HG03521 (cell line): ENCODE data around the gene INVS.
A peak's percentile ranks its signal among the peaks of the same experiment; 100 is the strongest.
"Not testable (repeated sequence)": the region's sequence is repeated elsewhere in the genome, so short reads cannot be mapped to it uniquely, and the experiment has no call there.

Experiments used
- ATAC-seq: cut with Tn5 transposase; IDR thresholded peaks from one replicate; pipeline ENCODE4 v1.9.1; 2021; ENCODE audit warnings: mild to moderate bottlenecking, moderate library complexity; ENCODE audit not compliant: unreplicated experiment

The INVS gene, protein sequence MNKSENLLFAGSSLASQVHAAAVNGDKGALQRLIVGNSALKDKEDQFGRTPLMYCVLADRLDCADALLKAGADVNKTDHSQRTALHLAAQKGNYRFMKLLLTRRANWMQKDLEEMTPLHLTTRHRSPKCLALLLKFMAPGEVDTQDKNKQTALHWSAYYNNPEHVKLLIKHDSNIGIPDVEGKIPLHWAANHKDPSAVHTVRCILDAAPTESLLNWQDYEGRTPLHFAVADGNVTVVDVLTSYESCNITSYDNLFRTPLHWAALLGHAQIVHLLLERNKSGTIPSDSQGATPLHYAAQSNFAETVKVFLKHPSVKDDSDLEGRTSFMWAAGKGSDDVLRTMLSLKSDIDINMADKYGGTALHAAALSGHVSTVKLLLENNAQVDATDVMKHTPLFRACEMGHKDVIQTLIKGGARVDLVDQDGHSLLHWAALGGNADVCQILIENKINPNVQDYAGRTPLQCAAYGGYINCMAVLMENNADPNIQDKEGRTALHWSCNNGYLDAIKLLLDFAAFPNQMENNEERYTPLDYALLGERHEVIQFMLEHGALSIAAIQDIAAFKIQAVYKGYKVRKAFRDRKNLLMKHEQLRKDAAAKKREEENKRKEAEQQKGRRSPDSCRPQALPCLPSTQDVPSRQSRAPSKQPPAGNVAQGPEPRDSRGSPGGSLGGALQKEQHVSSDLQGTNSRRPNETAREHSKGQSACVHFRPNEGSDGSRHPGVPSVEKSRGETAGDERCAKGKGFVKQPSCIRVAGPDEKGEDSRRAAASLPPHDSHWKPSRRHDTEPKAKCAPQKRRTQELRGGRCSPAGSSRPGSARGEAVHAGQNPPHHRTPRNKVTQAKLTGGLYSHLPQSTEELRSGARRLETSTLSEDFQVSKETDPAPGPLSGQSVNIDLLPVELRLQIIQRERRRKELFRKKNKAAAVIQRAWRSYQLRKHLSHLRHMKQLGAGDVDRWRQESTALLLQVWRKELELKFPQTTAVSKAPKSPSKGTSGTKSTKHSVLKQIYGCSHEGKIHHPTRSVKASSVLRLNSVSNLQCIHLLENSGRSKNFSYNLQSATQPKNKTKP

DNA sequence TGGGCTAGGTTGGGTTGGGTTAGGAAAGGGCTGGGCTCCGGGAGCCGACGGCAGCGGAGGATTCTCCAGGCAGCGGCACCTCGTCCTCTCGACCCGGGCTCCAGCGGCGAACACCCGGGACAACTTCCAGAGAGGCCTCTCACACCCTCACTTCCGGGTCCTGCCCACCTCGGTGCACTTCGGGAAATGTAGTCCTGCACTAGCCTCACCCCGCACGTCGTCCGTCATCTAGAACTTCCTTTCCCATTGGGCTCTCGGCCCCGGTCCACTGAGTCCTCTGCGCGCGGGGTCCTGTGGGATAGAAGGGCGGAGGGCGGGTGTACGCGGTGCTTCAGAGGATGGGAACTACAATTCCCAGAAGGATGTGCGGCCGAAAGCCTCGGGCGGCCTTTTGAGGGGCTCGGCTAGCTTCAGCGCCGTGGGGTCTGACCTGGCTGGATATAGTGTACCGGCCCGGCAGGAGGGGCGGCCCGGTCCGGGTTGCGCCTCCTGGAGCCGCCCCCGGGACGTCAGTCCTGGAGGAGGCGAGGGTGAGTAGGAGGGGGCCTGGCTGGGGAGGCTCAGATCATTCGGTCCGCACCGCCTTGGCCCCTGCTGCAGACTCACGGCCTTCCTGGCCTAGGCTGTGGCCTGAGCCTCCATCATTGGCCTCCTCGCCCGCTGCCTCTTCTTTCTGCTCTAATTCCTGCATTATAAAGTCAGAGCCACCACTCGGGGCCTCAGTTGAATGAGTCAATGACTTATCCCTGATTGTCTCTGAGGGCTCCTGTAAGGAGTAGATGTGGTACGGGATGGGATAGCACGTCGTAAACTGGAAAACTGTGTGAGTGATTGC lies at the start of gene INVS, which contains the start of gene ERP44:
INVS (plus strand) TSS at position 357 of the 835 bp plus-strand sequence. CDS start 5,279 bp downstream, outside the sequence.
ERP44 (minus strand) TSS at position 114 of the 835 bp plus-strand sequence. CDS start 160 bp downstream, outside the sequence.
- ATAC-seq = peak; percentile 98

DNA sequence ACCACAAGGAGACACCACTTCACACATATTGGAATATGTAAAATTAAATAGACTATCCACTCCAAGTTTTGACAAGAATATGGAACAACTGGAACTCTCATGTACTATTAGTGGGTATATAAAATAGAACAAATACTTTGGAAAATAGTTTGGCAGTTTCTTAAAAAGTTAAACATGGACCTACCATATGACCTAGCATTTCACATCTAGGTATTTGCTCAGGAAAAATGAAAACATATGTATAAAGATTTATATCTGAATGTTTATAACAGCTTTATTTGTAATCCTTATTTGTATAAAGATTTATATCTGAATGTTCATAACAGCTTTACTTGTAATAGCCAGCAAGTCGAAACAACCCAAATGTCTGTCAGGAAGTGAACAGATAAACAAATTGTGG lies 49.5 kb upstream of the INVS start:
- no peak for ATAC-seq

DNA sequence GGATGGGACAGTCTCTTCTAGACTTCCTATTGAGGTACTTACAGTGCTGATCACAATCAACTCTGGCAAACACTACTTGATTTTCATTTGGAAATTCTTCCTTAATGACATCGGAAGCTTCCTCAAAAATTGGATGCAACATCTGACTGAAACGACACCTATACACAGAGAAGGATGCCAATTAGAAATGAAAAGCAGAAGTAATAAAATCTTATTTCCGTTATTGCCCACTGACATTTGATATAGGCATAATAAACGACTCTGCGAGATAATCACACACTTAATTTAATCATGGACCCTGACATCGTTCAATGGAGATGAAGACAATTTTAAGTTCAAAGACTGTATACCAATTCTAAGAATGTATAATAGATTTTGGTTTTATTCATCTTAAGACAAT lies 46.7 kb upstream of the INVS start:
- no peak for ATAC-seq

DNA sequence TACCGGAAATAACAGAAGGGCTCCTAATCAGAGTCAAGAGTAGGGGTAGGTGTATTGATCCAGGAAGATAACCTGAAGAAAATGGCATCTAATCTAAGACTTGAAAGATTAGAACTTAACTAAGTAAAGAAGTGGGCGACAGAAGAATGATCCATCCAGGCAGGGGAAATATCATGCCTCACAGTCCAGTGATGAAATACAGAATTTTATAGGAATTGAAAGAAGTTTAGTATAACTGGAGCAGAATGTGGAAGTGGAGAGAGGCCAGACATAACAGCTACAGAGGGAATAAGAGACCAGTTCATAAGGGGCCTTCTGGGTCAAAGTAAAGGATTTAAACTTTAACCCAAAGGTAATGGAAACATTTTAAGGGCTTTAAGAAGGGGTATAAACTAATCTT lies 42.5 kb upstream of the INVS start:
- no peak for ATAC-seq

DNA sequence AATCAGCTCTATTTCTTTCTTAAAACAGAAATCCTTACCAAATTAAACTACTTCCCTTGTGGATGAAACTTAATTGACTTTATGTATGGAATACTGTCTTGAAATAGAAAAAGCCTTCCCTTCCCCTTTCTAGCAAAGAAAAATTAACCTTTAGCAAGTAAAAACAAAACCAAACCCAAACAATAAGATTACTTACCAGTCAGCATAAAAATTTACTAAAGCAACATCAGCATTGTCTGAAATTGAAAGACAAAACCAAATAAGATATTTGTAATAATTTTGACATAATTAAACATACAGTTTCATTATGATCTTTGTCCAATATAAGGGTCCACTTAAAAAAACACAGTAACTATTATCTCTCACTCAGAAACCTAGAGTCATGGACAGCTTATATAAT lies 41.4 kb upstream of the INVS start:
- no peak for ATAC-seq

DNA sequence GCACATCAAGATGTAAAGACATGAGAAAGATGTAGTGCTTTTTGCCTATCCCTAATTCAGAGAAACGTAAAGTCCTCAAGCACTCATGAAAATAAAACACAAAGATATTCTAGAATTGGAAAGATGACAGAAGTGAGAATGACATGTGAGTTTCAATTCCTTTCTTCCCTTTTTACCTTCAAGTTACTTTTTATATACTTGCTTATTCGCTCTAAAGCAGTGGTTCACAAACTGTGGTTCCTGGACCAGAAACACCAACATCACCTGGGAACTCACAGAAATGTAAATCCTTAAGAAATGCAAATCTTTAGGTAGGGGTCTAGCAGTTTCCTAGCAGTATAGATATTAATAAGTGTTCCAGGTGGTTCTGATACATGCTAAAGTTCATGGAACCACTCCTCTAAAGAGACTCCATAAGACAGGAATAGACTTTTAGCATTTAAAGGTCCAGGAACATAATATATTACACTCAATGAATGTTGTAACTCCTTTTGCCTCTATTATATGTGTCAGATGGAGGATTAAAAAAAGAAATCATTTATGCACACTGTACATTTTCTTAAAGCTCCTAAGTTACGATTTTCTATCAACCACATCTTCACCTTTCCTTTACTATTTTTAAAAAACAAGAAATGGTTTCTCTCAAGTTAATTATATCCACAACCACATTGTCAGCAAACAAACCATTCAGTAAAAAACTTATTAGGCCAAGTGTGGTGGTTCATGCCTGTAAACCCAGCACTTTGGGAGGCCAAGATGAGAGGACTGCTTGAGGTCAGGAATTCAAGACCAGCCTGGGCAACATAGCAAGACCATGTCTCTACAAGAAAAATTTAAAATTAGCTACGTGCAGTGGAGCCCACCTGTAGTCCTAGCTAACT lies 40.1 kb upstream of the INVS start:
- ATAC-seq = peak; percentile 79

DNA sequence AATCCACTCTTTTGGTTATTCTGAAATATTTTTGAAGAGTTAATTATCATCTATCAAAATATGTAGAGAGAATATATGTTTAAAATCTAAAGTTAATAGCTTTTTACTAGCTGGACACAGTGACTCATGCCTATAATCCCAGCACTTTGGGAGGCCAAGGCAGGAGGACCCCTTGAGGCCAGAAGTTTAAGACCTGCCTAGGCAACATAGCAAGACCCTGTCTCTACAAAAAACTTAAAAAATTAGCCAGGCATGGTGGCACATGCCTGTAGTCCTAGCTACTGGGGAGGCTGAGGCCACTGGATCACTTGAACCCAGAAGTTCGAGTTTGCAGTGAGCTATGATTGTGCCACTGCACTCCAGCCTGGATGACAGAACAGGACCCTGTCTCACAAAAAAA lies 36.4 kb upstream of the INVS start:
- not testable (repeated sequence) for ATAC-seq

DNA sequence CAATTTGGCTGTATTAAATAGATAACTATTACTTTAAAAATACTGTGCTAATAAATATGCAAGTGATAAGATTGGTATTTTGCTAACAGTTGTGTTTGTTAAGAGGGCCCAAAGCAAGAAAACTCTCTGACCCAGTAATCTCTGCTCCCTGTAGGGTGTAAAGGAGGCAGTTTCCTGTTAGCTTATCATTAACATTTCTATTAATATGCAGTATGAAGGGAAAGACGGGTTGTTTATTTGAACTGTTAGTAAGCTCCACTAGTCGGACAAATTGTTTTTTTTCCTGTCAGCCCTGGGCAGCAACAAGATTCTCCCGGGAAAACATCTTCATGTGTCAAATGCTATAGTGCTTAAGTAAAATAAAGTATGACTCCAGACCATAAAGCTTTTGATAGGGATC lies 35.9 kb upstream of the INVS start:
- ATAC-seq = no peak

DNA sequence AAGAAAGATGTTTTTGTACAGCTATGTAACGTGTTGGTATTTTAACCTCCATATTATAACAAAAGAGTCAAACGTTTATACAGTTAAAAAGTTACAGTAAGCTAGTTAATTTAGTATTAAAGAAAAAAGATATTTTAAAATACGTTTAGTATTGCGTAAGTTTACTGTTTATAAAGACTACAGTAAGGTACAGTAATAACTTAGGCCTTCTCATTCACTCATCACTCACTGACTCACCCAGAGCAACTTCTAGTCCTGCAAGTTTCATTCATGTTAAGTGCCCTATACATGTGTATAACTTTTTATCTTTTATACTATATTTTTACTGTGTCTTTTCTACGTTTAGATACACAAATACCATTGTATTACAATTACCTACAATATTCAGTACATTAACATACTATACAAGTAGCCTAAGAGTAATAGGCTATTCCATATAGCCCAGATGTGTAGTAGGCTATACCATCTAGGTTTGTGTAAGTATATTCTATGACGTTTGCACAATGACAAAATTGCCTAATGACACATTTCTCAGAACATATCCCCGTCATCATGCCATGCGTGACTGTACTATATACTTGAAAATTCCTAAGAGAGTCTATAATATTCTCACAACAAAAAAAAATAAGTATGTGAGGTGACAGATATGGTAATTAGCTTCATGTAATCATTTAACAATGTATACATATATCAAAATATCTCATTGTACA lies 34.0 kb upstream of the INVS start:
- no peak for ATAC-seq

DNA sequence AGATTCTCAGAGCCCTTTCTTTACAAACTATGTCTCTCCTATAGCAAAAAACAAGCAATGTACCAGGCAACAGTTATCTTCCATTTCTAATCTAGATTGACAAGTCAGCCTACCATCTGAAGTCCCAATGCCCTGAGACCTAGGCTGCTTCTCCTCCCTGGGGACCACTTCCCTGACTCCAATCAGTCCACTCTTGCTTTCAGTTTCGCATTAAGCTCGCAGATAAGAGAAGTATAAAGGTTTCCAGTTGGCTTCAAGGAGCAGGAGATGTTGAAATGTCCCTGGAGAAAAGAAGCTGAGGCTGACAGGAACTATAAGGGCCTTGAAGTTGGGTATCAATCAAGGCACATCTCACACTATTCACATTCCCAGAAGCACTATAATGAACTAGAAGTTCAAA lies 32.5 kb upstream of the INVS start:
- peak; percentile 87 for ATAC-seq

DNA sequence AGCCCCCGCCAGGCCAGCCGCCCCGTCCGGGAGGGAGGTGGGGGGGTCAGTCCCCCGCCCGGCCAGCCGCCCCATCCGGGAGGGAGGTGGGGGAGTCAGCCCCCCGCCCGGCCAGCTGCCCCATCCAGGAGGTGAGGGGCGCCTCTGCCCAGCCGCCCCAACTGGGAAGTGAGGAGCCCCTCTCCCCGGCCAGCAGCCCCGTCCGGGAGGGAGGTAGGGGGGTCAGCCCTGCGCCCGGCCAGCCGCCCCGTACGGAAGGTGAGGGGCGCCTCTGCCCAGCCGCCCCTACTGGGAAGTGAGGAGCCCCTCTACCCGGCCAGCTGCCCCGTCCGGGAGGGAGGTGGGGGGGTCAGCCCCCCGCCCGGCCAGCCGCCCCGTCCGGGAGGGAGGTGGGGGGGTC lies 31.1 kb upstream of the INVS start:
- ATAC-seq = not testable (repeated sequence)

DNA sequence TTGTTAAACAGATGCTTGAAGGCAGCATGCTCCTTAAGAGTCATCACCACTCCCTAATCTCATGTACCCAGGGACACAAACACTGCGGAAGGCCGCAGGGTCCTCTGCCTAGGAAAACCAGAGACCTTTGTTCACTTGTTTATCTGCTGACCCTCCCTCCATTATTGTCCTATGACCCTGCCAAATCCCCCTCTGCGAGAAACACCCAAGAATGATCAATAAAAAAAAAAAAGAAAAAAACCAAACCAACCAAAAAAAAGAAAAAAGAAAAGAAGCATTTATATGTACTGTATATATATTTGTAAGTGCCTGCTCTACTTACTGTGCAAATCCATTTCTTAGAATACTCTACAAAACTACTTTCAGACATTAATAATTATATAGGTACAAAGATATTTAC lies 30.0 kb upstream of the INVS start:
- ATAC-seq = not testable (repeated sequence)

DNA sequence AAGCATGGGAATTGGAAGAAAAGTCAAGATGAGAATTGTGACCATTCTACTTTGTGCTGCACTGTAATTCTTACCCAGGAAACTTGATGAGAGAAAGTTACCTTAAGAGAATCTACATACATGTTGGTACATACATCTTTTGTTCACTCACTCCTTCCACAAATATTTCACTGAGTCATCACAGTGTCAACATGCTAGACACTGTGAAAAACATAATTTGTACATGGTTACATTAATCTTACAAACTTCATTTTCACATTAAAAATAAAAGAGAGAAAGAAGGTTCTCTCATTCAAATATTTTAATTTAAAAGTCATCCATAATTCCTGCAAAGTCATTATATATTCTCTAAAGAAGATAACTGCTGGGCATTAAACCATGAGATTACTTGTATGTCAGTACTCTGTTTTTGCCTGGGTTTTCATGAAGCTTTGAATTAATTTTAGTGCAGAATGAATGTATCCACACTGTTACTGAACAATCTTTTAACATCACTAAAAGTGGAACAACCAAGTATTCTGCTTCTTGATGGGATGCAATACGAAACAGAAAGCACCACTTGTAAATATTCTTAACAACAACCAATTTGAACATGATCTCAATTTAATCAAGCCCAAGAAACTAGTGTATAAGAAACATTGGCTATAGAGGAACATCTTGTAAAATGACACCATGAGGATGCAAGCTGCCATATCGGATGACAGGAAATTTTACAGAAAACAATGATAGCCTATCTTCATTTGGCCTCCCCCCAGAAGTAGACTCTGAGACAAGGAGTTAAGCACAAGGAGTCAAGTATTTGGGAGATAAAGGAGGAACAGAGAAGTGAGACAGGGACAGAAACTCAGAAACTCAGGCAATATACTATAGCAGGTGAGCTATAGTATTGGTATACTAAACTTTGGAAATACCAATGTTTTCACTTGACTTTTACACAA lies 28.7 kb upstream of the INVS start:
- no peak for ATAC-seq

DNA sequence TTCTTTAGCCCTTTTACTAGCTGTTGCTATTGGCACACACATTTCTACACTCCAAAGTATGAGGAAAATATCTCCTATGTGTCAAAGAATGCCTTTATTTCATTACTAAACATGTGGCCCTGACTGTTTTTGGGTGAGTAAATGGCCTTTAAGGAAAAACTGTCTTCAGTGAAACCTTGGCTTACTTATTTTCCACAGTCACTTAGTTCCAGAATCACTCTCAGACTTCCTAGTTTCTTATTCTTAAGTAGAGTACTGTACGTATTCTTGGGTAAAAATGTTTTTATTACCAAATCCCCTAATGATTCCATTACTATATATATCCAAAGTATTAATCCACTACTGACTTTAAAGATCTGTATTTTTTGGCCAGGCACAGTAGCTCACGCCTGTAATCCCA lies 27.8 kb upstream of the INVS start:
- ATAC-seq = no peak

DNA sequence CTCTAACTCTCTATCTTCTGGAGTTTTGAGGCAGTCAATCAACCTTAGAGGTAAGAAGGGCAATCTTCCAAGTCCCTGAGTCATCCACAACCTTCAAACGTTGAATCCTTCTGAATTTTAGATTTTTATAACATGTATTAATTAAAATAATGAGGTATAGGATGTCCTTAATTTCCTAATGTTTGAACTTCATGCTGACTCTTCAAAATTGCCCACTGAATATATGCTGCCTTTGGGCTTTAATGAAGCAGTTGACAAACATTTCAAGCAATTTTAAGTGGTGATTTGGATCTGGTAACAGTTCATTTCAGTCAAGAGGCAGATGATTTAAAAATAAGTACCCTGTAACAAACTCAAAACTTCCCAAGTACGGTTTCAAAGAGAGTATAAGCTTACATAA lies 26.2 kb upstream of the INVS start:
- ATAC-seq = no peak

DNA sequence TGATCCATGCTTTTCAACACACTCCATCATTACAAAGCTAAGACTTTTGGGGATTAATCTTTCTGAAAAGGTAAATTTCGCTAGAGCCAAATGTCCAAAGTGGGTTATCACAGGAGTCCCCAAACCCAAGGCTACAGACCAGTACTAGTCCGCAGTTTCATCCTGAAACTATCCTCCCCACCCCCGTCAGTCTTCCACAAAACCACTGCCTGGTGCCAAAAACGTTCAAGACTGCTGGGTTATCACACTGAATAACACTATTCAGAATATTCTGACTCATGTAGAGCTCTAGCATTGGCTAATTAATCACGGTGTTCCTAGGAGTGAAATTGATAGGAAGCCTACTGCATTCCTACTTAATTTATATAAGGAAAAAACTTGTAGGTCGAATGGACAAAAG lies 24.9 kb upstream of the INVS start:
- ATAC-seq = no peak

DNA sequence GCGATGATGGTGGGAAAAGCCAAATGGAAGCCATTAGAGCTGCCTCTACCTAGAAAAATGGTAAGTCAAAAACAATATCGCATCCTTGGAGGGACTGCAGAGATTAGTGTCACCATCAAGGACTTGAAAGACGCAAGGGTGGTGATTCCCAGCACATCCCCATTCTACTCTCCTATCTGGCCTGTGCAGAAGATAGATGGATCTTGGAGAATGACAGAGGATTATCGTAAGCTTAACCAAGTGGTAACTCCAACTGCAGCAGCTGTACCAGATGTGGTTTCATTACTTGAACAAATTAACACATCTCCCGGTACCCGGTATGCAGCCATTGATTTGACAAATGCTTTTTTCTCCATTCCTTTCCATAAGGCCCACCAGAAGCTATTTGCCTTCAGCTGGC lies 24.1 kb upstream of the INVS start:
- ATAC-seq = no peak

DNA sequence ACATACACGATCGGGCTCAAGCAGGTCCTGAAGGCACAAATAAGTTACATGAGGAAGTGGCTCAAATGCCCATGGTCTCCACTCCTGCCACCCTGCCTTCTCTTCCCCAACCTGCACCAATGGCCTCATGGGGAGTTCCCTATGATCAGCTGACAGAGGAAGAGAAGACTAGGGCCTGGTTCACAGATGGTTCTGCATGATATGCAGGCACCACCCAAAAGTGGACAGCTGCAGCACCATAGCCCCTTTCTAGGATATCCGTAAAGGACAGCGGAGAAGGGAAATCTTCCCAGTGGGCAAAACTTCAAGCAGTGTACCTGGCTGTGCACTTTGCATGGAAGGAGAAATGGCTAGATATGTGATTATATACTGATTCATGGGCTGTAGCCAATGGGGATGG lies 22.8 kb upstream of the INVS start:
- ATAC-seq = not testable (repeated sequence)
